Measurements from ENCODE around the gene TCP10L.

DNA sequence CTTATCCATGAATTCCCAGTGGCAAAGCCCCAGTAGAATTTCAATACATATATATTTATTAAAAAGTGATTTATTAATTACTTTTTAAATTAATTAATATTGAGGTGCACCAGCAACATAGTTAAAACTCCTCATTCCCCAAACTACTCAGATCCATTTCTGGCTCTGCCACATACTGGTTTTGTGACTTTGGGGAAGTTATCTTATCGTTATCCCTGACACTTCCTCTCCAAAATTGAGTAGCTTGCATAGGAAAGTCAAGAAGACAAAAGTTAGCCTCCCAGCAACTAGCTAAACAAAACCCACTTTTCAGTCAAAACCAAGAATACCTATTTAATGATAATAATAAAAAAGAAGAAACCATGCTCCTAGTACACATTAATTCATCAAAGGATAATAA lies 35.9 kb downstream of the TCP10L start:
- no peak for TF ChIP-seq FOXM1 (IDR thresholded peaks at IDR 0.05; ENCODE audit: borderline replicate concordance)
- TF ChIP-seq LEF1 (IDR thresholded peaks at IDR 0.05; ENCODE audit: borderline replicate concordance): no peak
- TF ChIP-seq ELF4 (IDR thresholded peaks at IDR 0.05): no peak
- TF ChIP-seq SP1 (IDR thresholded peaks at IDR 0.05): no peak
- no peak for TF ChIP-seq CTBP1 (IDR thresholded peaks at IDR 0.05; ENCODE audit: borderline replicate concordance)
- no peak for TF ChIP-seq BHLHE40 (IDR thresholded peaks at IDR 0.05; ENCODE audit: borderline replicate concordance)
- no peak for TF ChIP-seq HDGF (IDR thresholded peaks at IDR 0.05; ENCODE audit: borderline replicate concordance)
